OCI-LY3 (cell line): ENCODE results near the gene PRR12.

ENCODE experiments used
- H2AFZ ChIP-seq: fragments of 200-600, 300-600 bp; shearing (Covaris generic); 2 replicates; pipeline ENCODE4 v1.6.0; 2014; ENCODE audit warnings: antibody characterized with exemption, low read depth, low read length
- H3K27ac ChIP-seq: fragments of 200-600, 300-600 bp; sonication (generic); 2 replicates; pipeline ENCODE4 v1.5.1; 2014; ENCODE audit warnings: mild to moderate bottlenecking, low read length, moderate library complexity, mixed read lengths
- H3K27me3 ChIP-seq: fragments of 200-600, 300-600 bp; sonication (generic); 2 replicates; pipeline ENCODE4 v1.6.1; 2014; ENCODE audit warnings: low read depth, low read length, mixed read lengths
- H3K36me3 ChIP-seq: fragments of 200-600, 300-600 bp; sonication (generic); replicated peaks from 2 replicates; pipeline ENCODE3; 2014; ENCODE audit warnings: low read depth, low read length, mixed read lengths
- H3K4me1 ChIP-seq: fragments of 300-600, 200-600 bp; sonication (generic); 2 replicates; pipeline ENCODE4 v1.6.1; 2014; ENCODE audit warnings: low read length, mixed read lengths
- H3K4me2 ChIP-seq: fragments of 200-600, 300-600 bp; sonication (generic); 2 replicates; pipeline ENCODE4 v1.6.1; 2014; ENCODE audit warnings: low read length, mixed read lengths
- H3K4me3 ChIP-seq: fragments of 300-600, 200-600 bp; sonication (generic); 2 replicates; pipeline ENCODE4 v1.5.1; 2014; ENCODE audit warnings: antibody characterized with exemption, mild to moderate bottlenecking, low read length, moderate library complexity
- H3K79me2 ChIP-seq: fragments of 300-600, 200-600 bp; shearing (Covaris generic); 2 replicates; pipeline ENCODE4 v1.6.1; 2014; ENCODE audit warnings: mild to moderate bottlenecking, low read length, mixed read lengths
- H3K9ac ChIP-seq: fragments of 300-600, 200-600 bp; shearing (Covaris generic); 2 replicates; pipeline ENCODE4 v1.6.0; 2014; ENCODE audit warnings: mild to moderate bottlenecking, low read length, moderate library complexity
- H3K9me3 ChIP-seq: fragments of 200-600, 300-600 bp; shearing (Covaris generic); 2 replicates; pipeline ENCODE4 v1.6.1; 2014; ENCODE audit warnings: low read length, mixed read lengths; ENCODE audit not compliant: insufficient read depth
- H4K20me1 ChIP-seq: fragments of 200-600, 300-600 bp; sonication (generic); 2 replicates; pipeline ENCODE4 v1.6.1; 2016; ENCODE audit warnings: low read length, mixed read lengths; ENCODE audit not compliant: insufficient read depth
- EZH2phosphoT487 ChIP-seq: fragments of 200-600 bp; shearing (Covaris generic); IDR thresholded peaks from 2 replicates; pipeline ENCODE4 v1.6.1; 2018; ENCODE audit warnings: antibody characterized with exemption, mixed run types, low read depth
- TF ChIP-seq, protein P1 (sequence below): fragments of 200-600, 300-600 bp; sonication (generic); IDR thresholded peaks from 2 replicates; pipeline ENCODE4 v1.5.1; 2014; ENCODE audit warnings: antibody characterized with exemption, low read length, low read depth

The PRR12 gene

DNA sequence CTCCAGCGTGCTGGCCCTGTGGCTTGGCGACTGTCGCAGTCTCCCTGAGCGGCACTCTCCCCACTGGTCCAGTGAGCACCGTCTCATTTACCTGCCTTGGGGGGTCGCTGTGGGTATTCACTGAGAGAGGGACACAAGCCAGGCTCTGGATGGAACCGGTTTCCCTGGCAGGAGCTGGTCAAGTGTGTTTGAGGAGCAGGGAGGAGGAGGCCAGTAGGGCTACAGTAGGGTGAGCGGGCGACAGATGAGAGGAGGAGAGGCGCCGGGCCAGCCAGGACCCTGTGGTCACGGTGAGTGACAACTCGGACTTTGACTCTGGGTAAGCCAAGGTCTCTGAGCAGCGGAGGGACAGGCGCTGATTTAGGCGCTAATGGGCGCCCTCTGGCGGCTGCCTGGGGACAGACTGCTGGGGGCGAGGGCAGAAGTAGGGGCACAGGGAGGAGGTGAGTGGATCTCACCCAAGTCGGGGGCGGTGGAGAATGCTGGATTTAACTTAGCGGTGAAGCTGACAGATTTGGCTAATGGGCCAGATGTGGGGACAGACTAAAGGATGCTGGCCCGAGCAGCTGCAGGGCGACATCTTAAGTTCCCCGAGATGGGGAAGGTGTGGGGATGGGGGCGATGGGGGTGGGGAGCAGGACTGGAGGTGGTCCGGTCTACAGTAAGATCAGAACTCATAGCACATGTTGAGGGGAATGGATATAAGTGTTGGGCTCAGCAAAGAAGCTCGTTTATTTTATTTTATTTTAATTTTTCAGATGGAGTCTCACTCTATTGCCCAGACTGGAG is 81.3 kb downstream of the PRR12 start:
- H3K9me3 ChIP-seq = no peaks in the 10 kb centered on the region
- H2AFZ ChIP-seq = no peak overlapping the region
- peaks cover 23% of the 10 kb centered on the region for H3K4me1 ChIP-seq
- H3K36me3 ChIP-seq = peaks cover 11% of the 10 kb centered on the region
- H4K20me1 ChIP-seq = no peaks in the 10 kb centered on the region
- peaks cover 6% of the 10 kb centered on the region for H3K79me2 ChIP-seq
- peak overlapping the region; percentile 17; the same call in 1 of the 2 replicates for H3K4me3 ChIP-seq
- H3K27me3 ChIP-seq = no peaks in the 10 kb centered on the region
- no peak for TF ChIP-seq EZH2phosphoT487
- TF ChIP-seq, protein P1, sequence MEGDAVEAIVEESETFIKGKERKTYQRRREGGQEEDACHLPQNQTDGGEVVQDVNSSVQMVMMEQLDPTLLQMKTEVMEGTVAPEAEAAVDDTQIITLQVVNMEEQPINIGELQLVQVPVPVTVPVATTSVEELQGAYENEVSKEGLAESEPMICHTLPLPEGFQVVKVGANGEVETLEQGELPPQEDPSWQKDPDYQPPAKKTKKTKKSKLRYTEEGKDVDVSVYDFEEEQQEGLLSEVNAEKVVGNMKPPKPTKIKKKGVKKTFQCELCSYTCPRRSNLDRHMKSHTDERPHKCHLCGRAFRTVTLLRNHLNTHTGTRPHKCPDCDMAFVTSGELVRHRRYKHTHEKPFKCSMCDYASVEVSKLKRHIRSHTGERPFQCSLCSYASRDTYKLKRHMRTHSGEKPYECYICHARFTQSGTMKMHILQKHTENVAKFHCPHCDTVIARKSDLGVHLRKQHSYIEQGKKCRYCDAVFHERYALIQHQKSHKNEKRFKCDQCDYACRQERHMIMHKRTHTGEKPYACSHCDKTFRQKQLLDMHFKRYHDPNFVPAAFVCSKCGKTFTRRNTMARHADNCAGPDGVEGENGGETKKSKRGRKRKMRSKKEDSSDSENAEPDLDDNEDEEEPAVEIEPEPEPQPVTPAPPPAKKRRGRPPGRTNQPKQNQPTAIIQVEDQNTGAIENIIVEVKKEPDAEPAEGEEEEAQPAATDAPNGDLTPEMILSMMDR = peak; percentile 96
- H3K27ac ChIP-seq = no peak overlapping the region
- no peak overlapping the region for H3K9ac ChIP-seq
- H3K4me2 ChIP-seq = peak overlapping the region; percentile 44
